ENCODE results near the gene CNTNAP2.

Gene CNTNAP2

DNA sequence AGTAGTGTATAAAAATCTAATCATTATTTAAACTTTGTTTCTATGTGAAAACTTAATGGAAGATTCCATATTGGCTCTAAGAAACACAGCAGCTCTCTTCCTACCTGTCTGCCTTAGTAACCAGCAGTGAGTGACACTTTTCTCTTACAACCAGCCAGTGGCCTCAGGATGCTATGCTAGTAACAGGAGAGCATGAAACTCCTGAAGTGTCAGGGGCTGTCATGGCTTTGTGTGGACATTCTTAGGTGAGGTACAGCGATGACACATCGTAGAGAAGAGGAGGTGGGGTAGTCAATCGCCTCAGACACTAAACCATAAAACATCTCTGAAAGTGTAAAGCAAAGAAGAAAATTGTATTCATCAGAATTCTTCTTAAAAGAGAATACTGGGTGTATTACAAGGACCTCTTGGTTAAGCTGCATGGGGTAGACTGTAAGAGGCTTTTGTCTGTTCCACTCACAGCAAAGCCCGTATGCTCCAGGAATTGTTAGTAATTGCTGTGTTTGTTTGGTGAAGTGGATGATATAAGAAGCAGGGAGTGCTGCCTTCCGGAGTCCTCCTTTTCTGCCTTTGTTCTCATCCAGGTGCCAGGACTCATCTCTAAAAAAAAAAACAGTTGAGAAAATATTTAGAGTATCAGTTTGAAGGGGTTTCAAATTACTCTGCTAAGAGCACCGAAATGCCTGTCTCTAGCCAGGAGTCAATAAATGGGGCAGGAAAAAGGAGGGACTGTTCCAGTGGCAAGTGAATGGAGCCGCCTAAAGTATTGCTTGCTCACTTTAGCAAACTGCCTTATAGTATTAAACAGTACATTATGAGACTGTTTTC lies 518.8 kb downstream of the CNTNAP2 start:
- Histone ChIP-seq H3K27ac (no peak overlapping the region), H3K27me3 (ENCODE audit: insufficient read depth, low read depth) (no peaks in the 10 kb centered on the region), H3K79me2 (ENCODE audit: insufficient read depth, low read depth) (no peaks in the 10 kb centered on the region), H3K4me2 (no peak overlapping the region), H4K20me1 (ENCODE audit: insufficient read depth) (no peaks in the 10 kb centered on the region), H3K4me3 (IDR thresholded peaks at IDR 0.05; ENCODE audit: insufficient read depth, low read depth, low read length) (no peak overlapping the region), H3K4me1 (ENCODE audit: low read depth, poor library complexity, severe bottlenecking) (no peaks in the 10 kb centered on the region), H3K36me3 (ENCODE audit: insufficient read depth) (no peaks in the 10 kb centered on the region), H2AFZ (ENCODE audit: low read depth) (no peak overlapping the region), H3K9ac (no peak overlapping the region)
- TF ChIP-seq, protein P1, sequence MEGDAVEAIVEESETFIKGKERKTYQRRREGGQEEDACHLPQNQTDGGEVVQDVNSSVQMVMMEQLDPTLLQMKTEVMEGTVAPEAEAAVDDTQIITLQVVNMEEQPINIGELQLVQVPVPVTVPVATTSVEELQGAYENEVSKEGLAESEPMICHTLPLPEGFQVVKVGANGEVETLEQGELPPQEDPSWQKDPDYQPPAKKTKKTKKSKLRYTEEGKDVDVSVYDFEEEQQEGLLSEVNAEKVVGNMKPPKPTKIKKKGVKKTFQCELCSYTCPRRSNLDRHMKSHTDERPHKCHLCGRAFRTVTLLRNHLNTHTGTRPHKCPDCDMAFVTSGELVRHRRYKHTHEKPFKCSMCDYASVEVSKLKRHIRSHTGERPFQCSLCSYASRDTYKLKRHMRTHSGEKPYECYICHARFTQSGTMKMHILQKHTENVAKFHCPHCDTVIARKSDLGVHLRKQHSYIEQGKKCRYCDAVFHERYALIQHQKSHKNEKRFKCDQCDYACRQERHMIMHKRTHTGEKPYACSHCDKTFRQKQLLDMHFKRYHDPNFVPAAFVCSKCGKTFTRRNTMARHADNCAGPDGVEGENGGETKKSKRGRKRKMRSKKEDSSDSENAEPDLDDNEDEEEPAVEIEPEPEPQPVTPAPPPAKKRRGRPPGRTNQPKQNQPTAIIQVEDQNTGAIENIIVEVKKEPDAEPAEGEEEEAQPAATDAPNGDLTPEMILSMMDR (conservative IDR thresholded peaks at IDR 0.05; ENCODE audit: low read depth, low read length), result no peak

DNA sequence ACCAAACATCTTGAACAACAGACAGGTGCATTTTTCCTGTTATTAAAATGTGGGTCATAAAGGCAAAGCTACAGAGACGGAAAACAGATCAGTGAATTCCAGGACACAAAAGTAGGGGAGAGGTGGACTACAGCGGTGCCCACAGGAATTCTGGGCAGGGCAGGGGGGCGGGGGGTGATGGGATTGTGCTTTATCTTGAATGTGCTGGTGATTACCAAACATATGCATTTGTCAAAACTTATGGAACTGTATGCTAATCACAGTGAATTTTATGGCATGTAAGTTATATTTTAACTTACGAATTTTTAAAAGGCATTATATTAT lies 519.4 kb downstream of the CNTNAP2 start:
- no peak overlapping the region for H3K4me3 ChIP-seq (IDR thresholded peaks at IDR 0.05; ENCODE audit: insufficient read depth, low read depth, low read length)
- no peaks in the 10 kb centered on the region for H3K36me3 ChIP-seq (ENCODE audit: insufficient read depth)
- H2AFZ ChIP-seq (ENCODE audit: low read depth), result no peak overlapping the region
- H3K27ac ChIP-seq, result no peak overlapping the region
- no peak overlapping the region for H3K4me2 ChIP-seq
- H4K20me1 ChIP-seq (ENCODE audit: insufficient read depth), result no peaks in the 10 kb centered on the region
- TF ChIP-seq, protein P1 (conservative IDR thresholded peaks at IDR 0.05; ENCODE audit: low read depth, low read length), result no peak
- H3K4me1 ChIP-seq (ENCODE audit: low read depth, poor library complexity, severe bottlenecking), result peaks cover 3% of the 10 kb centered on the region
- H3K9ac ChIP-seq, result no peak overlapping the region
- no peaks in the 10 kb centered on the region for H3K79me2 ChIP-seq (ENCODE audit: insufficient read depth, low read depth)
- H3K27me3 ChIP-seq (ENCODE audit: insufficient read depth, low read depth), result no peaks in the 10 kb centered on the region

DNA sequence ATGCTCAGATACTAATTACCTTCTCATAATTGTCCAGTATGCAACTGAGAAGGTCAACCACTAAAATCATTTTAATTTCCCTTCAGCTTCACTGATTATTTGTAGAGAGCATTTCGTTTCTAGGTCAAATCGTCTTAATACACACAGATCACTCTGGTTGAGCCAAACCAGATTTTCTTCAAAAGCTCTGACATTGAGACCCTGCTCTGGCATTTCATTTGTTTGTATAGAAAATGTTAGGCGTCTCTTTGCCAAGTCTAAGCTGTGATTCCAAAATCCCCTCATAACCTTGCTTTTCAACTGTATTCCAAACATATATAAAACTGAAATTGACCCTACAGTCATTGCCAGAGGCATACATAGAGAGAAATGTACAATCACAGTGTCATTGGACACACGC lies 520.0 kb downstream of the CNTNAP2 start:
- TF ChIP-seq, protein P1 (conservative IDR thresholded peaks at IDR 0.05; ENCODE audit: low read depth, low read length), result no peak

DNA sequence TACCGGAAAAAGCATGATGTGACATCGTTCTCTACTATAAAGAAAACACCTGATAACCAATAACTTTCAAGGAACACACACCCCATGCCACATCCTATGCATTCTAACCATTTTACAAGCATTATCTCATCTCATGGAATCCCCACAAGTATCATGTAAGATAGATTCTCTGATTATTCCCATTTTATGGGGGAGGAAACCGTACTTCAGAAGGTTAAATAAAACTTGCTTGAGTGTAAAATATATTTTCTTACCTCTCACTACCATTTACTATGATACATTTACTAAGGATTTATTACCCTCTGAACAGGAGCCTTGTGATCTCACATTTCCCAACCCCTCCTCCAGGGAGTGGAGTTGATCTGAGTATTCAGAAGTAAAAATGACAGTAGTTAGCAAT lies 522.7 kb downstream of the CNTNAP2 start:
- H3K27ac ChIP-seq, result no peak overlapping the region
- H3K4me2 ChIP-seq, result no peak overlapping the region
- H3K79me2 ChIP-seq (ENCODE audit: insufficient read depth, low read depth), result no peaks in the 10 kb centered on the region
- H3K4me1 ChIP-seq (ENCODE audit: low read depth, poor library complexity, severe bottlenecking), result peaks cover 12% of the 10 kb centered on the region
- H2AFZ ChIP-seq (ENCODE audit: low read depth), result no peak overlapping the region
- no peak overlapping the region for H3K9ac ChIP-seq
- H4K20me1 ChIP-seq (ENCODE audit: insufficient read depth), result no peaks in the 10 kb centered on the region
- H3K27me3 ChIP-seq (ENCODE audit: insufficient read depth, low read depth), result no peaks in the 10 kb centered on the region
- TF ChIP-seq, protein P1 (conservative IDR thresholded peaks at IDR 0.05; ENCODE audit: low read depth, low read length), result no peak
- H3K36me3 ChIP-seq (ENCODE audit: insufficient read depth), result no peaks in the 10 kb centered on the region
- H3K4me3 ChIP-seq (IDR thresholded peaks at IDR 0.05; ENCODE audit: insufficient read depth, low read depth, low read length), result no peak overlapping the region

More for the DNA sequence above, 520.0 kb downstream of the CNTNAP2 start:
- no peaks in the 10 kb centered on the region for H3K36me3 ChIP-seq (ENCODE audit: insufficient read depth)
- no peak overlapping the region for H2AFZ ChIP-seq (ENCODE audit: low read depth)
- no peak overlapping the region for H3K9ac ChIP-seq
- no peak overlapping the region for H3K27ac ChIP-seq
- peaks cover 8% of the 10 kb centered on the region for H3K4me1 ChIP-seq (ENCODE audit: low read depth, poor library complexity, severe bottlenecking)
- no peaks in the 10 kb centered on the region for H3K79me2 ChIP-seq (ENCODE audit: insufficient read depth, low read depth)
- no peak overlapping the region for H3K4me3 ChIP-seq (IDR thresholded peaks at IDR 0.05; ENCODE audit: insufficient read depth, low read depth, low read length)
- H3K27me3 ChIP-seq (ENCODE audit: insufficient read depth, low read depth), result no peaks in the 10 kb centered on the region
- no peak overlapping the region for H3K4me2 ChIP-seq
- no peaks in the 10 kb centered on the region for H4K20me1 ChIP-seq (ENCODE audit: insufficient read depth)

All from KMS-11 (cell line).